TTC549 (cell line): ENCODE measurements around the gene FBXO31.

ENCODE experiments used
- FAIRE-seq: peaks from 2 replicates; lab custom pipeline; 2012; peaks lifted over from hg19 to GRCh38; lab: Jason Lieb, UNC

FBXO31 gene

GRCh38 chr16:87327798-87328495, 55.6 kb downstream of the FBXO31 start:
- no peak for FAIRE-seq

- FAIRE-seq = no peak
These were observed 57.4 kb downstream of the FBXO31 start for GRCh38 chr16:87326151-87326571.

GRCh38 chr16:87325423-87325858, 58.1 kb downstream of the FBXO31 start:
- no peak for FAIRE-seq

- no peak for FAIRE-seq
These were observed 58.9 kb downstream of the FBXO31 start for GRCh38 chr16:87324411-87325275.

GRCh38 chr16:87323727-87324410, 59.7 kb downstream of the FBXO31 start:
- FAIRE-seq = no peak

GRCh38 chr16:87322833-87323726, 60.5 kb downstream of the FBXO31 start:
- FAIRE-seq = no peak

- FAIRE-seq = no peak
These were observed 61.2 kb downstream of the FBXO31 start for GRCh38 chr16:87322360-87322759.

GRCh38 chr16:87321336-87322107, 62.1 kb downstream of the FBXO31 start:
- FAIRE-seq = no peak

GRCh38 chr16:87320510-87321227, 62.9 kb downstream of the FBXO31 start:
- FAIRE-seq = no peak

- FAIRE-seq = no peak
These were observed 63.5 kb downstream of the FBXO31 start for GRCh38 chr16:87319997-87320491.

GRCh38 chr16:87319011-87319410, 64.6 kb downstream of the FBXO31 start:
- FAIRE-seq = no peak

- no peak for FAIRE-seq
These were observed 65.6 kb downstream of the FBXO31 start for GRCh38 chr16:87317750-87318644.

- no peak for FAIRE-seq
These were observed 66.4 kb downstream of the FBXO31 start, which contains the start of gene C16orf95 for GRCh38 chr16:87316923-87317749. Gene C16orf95 (minus strand): TSS chr16:87317392. CDS start chr16:87317242, 150 bp downstream.

GRCh38 chr16:87316450-87316922, 67.1 kb downstream of the FBXO31 start:
- no peak for FAIRE-seq

GRCh38 chr16:87314990-87315420, 68.6 kb downstream of the FBXO31 start:
- no peak for FAIRE-seq

GRCh38 chr16:87312008-87312407, 71.6 kb downstream of the FBXO31 start:
- no peak for FAIRE-seq

- FAIRE-seq = no peak
These were observed 72.2 kb downstream of the FBXO31 start for GRCh38 chr16:87311387-87311786.

GRCh38 chr16:87310610-87311009, 73.0 kb downstream of the FBXO31 start:
- FAIRE-seq = no peak
